ENCODE measurements around the gene EXD3.
"Not testable (repeated sequence)": the region's sequence is repeated elsewhere in the genome, so short reads cannot be mapped to it uniquely, and the experiment has no call there.

EXD3 gene

DNA sequence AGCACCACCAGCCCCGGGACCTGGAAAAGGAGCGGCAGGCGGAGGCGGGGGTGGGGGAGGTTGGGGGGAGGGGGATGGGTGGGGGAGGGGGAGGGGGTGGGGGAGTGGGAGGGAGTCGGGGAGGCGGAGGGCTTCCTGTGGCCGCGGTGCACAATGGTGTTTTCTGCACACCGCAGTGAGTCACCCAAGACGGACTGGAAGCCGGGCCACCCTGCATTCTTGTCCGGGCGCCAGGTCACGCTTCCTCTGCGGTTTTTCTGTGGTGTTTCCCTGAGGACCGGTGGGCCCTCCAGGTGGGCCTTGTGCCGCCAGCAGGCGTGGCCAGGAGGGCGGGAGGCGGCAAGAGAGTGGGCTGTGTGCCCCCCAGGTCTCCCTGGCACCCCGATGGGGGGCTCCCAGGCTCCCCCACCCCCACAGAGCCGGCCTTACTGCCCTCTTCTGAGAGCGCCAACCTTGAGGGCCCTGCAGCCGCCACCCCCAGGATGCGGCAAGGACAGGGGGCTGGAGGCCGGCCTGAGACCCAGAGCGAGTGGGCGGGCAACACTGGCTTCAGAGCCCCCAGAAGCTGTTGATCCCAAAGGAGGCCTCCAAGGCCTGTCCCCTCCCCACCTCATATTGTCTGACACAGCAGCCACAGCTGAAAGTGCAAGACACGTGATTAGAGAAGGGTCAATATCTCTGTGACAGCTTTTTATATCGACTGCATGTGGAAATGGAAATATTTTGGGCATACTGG lies 11.1 kb downstream of the EXD3 start:
- no peak overlapping the region for H3K4me3 ChIP-seq (ENCODE audit: low read depth, low read length)

DNA sequence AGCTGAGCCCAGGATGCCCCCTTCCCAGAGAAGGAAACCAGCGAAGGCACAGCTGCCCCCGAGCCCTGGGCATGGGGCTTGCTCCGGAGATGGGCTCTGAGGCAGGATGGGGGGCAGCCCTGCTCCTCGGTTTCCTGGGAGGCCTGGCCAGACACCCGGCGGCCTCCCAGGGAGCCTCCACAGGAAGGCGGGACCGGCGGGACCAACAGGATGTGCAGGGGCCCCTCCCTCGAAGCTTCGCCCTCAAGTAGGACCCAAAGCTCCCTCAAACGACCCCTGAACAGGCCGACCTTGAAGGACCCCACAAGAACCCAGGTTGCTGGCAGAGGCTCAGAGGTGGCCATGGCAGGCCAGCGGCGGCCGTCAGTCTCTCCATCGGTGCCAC lies 11.7 kb downstream of the EXD3 start:
- no peak overlapping the region for H3K4me3 ChIP-seq (ENCODE audit: low read depth, low read length)

DNA sequence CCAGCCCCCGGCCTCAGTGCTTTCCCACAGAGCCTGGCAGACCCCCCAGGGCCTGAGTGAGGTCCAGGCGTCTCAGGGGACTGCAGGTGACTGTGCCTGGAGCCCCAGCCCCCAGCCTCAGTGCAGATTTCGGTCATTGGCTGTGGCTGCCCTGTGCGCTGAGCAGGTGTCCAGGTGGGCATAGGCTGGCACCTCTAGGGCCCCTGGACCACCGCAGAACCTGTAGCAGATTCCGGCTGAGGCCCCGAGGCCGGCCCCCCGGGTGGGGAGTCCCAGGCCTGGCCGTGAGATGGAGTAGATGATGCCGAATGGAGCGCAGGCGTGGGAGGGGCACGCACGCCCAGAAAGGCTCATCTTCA lies 12.1 kb downstream of the EXD3 start:
- H3K4me3 ChIP-seq (ENCODE audit: low read depth, low read length), result no peak overlapping the region

DNA sequence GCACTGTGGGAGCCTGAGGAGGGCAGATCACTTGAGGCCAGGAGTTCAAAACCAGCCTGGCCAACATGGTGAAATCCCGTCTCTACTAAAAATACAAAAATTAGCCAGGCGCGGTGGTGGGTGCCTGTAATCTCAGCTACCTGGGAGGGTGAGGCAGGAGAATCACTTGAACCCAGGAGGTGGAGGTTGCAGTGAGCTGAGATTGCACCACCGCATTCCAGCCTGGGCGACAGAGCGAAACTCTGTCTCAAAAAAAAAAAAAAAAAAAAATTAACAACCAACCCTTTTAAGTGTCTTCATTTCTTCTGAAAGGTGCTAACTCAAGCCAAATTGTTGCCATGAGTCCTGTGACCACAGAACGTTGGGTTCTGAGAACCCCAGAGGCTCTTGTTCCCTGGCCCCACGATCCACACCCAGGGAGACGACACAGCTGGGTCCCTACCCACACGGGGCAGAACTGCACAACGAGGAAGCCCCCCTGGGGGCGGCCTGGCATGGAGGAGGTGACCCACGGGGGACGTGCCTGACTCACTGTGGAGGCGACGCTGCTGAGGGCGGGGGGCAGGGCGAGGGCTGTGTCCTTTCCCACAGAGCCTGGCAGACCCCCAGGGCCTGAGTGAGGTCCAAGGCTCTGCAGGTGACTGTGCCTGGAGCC lies 12.6 kb downstream of the EXD3 start:
- not testable (repeated sequence) for H3K4me3 ChIP-seq (ENCODE audit: low read depth, low read length)

DNA sequence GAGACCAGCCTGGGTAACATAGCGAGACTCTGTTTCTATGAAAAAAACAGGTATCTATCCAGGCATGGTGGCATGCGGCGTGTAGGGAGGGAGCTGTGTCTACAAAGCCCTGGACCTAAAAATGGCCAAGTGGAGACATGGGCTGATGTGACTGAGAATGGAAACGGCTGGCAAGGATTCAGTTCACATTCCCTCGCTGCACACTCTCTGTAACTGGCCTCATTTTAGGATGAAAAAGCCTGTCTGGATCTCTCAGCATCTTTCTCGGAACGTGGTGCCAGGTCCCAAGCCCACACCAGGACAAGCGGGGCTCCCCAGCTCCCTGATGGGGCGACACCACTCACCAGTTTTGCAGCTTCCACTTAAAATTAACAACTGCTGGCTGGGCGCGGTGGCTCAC lies 13.4 kb downstream of the EXD3 start:
- no peak overlapping the region for H3K4me3 ChIP-seq (ENCODE audit: low read depth, low read length)

DNA sequence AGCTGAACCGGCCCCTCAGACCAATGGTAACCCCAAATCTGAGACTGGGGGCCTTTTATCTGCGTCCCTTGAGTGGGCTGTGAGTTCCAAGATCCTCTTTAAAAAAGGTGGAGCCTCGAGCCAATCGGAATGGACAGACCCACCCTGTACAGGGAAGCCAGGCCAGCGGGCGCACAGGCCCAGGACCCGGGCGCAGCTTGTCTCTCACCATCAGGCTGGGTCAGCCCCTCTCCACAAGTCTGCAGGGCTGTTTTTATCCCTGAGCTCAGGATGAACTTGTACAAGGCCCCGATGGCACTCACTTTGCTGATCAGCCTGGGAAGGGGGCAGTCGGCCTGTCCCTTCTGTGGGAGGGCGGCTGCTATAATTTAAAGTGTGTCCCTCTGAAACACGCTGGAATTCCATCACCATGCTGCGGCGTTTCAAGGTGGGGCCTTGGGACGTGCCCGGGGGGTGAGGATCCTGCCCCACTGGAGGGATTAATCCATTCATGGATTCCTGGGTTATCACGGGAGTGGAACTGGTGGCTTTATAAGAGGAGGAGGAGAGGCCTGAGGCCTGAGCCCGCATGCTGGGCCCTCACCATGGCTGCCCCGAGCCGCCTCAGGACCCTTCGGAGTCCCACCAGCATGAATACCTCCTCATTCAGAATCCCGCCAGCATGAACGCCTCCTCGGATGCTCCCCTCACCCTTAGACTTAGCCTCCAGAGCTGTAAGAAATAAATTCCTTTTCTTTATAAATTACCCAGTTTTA lies 14.1 kb downstream of the EXD3 start:
- no peak overlapping the region for H3K4me3 ChIP-seq (ENCODE audit: low read depth, low read length)

DNA sequence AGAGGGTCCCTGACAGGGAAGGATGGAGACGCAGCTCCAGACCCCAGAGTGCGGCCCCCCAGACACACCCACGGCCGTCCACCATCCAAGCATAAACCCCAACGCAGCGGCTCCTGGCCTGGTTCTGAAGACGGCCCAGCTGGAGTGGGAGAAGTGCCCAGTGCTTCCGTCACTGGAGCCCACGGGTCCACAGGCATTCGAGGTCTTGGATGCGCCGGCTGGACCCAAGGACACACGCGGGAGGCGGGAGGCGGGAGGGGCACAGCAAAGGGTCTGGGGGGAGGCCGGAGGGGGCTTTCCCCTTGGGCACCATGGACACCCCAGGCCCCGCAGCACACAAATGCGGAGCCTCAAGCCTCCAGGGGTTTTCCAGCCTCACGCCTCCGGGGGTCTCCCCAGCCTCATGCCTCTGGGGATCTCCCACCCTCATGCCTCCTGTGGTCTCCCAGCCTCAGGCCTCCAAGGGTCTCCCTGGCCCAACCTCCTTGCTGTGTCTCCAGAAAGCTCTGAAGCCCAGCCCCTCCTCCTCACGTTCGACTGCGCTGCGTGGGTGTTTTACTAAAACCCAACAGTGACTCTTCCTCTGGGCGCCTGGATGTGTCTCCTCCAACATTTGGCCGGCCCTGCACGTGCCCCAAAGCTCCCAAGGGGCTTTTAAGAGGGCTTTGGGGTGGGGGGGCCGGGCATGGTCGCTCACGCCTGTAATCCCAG lies 15.2 kb downstream of the EXD3 start:
- no peak overlapping the region for H3K4me3 ChIP-seq (ENCODE audit: low read depth, low read length)

DNA sequence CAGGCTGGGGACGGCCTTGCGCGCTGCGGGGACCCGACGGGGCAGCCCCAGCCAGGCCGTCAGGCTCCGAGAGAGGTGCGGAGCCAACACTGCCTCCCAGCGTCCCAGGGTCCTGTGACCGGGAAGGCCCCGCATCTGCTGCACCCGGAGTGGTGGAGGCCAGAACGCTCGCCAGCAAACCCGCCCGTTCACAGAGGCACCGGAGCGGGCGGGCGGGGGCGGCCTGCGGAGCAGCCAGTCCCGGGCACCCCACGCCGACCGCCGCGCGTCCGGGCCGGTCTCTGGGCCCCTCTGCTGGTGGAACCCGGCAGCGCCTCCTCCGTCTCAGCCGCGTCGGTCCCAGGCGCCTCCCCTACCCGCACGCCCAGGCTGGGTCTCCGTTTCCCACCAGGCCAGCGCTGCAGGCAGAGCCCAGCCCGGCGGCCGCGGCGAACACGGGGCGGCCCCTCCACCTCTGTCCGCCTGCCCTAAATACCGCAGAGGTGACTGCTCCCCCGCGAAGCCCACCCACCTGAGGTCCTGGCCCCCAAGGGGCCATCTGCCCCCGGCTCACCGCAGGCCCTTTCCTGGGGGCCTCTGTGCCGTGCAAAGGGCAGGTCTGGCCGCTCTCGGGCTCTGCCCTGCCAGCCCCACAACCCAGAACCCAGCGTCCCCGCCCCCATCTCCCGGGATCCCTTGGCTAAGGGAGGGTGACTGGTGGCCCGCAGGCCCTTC lies 15.9 kb downstream of the EXD3 start:
- no peak overlapping the region for H3K4me3 ChIP-seq (ENCODE audit: low read depth, low read length)

DNA sequence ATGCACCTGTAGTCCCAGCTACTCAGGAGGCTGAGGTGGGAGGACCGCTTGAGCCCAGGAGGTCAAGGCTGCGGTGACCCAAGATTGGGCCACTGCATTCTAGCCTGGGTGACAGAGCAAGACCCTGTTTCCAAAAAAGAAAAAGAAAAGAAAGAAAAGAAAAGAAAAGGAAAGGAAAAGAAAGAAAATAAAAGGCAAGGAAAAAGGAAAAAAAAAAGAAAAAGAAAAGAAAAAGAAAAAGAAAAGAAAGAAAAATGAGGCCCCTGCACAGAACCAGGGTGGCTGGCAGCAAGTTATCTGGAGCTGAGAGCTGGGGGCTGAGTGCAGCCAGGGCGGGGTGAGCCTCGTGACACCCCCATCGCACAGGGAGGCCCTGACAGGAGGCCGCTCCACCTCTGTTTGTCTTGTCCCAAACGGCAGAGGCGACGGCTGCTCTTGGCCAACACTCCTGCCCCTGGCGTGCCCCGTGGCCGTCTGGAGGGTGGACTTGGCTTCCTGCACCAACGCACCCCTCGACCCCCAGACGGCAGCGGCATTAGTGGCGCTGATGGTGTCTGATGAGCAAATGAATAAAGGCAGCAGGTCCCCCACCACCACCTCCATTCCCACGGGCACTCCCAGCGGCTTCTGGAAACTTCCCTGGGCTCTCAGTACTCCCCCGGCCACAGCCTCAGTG lies 16.7 kb downstream of the EXD3 start:
- no peak overlapping the region for H3K4me3 ChIP-seq (ENCODE audit: low read depth, low read length)

DNA sequence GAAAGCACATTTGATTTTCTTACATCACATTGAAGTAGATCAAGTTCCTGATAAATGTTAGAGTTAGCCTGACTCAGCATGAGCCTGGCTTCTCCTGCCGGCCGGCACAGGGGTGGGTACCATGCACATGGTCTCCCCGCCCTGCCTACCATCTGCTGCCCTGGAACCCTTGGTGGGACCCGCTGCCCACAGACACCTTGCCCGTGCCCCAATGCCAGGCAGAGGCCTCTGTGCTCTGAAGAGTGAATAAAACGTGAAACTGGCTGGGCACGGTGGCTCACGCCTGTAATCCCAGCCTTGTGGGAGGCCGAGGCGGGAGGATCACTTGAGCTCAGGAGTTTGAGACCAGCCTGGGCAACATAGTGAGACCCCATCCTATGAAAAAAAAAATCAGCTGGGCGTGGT lies 17.3 kb downstream of the EXD3 start:
- H3K4me3 ChIP-seq (ENCODE audit: low read depth, low read length), result no peak overlapping the region

DNA sequence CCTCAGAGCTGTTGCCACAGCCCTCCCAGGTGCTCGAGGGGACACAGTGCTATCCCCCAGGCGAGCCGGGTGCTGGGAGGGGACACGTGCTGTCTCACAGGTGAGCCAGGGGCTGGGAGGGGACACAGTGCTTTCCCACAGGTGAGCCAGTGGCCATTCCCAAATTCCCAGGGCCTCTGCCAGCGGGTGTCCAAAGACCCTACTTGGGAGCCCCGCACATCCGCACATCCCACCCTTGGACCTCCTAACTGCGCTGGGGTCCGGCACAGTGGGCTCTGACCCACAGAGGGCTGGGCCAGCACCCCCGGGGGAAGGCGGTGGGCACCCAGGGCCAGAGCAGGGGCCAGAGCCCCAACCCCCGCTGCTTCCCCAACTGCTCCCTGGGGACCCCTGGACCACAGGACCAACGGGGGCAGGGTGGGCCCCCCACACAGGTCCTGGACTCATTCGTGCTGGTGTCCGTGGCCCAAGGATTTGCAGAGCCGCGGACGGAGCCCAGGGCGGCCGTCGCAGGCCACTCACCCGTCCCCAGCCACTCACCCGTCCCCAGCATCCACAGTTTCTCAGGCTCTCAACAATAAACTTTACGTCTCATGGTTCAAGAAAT lies 17.9 kb downstream of the EXD3 start:
- no peak overlapping the region for H3K4me3 ChIP-seq (ENCODE audit: low read depth, low read length)

DNA sequence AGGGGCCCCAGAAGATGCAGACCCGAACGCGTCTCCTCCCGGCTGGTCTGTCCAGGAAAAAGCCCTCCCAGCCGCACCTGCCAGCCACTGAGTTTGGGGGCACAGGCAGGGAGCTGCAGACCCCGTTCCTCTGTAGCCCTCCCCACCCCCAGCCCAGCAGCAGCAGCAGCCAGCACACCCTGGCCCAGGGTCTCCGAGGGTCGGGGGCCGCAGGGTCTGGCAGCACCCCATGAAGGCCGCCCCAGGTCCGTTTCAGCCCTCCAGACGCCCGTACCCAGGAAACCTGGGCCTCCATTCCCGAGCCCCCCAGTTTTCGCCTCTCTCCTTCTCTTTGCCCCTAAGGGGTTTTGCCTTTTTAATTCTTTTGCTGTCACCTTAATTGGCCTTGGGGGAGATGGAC lies 19.7 kb downstream of the EXD3 start:
- no peak overlapping the region for H3K4me3 ChIP-seq (ENCODE audit: low read depth, low read length)

DNA sequence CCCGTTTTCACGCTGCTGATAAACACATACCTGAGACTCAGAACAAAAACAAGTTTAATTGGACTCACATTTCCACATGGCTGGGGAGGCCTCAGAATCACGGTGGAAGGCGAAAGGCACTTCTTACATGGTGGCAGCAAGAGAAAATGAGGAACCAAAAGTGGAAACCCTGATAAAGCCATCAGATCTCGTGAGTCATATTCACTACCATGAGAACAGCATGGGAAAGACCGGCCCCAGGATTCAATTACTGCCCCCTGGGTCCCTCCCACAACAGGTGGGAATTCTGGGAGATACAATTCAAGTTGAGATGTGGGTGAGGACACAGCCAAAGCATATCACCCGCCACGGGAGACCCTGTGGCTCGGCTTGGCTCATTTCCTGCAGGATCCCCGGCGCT lies 20.2 kb downstream of the EXD3 start:
- H3K4me3 ChIP-seq (ENCODE audit: low read depth, low read length), result no peak overlapping the region

DNA sequence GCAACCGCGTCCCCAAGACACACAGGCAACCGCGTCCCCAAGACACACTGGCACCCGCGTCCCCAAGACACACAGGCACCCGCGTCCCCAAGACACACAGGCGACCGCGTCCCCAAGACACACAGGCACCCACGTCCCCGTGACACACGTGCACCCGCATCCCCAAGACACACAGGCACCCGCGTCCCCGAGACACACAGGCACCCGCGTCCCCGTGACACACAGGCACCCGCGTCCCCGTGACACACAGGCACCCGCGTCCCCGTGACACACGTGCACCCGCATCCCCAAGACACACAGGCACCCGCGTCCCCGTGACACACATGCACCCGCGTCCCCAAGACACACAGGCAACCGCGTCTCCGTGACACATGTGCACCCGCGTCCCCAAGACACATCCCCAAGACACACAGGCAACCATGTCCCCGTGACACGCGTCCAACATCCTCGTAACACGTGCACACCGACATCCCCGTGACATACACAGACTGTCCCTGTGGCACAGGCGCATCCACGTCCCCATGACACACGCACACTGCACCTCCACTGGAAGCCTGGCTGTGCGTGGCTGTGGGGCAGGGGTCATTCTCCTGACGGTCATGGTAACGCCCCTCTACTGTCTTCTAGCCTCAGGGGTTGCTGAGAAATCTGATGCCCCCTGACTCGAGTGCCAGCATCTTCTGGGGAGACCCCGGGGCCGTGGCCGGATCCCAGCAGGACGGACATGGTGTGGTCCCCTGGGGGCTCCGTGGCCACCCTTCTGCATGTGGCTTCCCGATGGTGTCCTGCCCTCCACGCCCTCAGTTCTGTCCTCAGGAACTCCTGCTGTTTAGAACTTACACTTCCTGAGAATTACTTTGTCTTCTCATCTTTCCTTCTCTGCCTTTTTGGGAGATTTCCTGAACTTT lies 24.1 kb downstream of the EXD3 start:
- no peak overlapping the region for H3K4me3 ChIP-seq (ENCODE audit: low read depth, low read length)

DNA sequence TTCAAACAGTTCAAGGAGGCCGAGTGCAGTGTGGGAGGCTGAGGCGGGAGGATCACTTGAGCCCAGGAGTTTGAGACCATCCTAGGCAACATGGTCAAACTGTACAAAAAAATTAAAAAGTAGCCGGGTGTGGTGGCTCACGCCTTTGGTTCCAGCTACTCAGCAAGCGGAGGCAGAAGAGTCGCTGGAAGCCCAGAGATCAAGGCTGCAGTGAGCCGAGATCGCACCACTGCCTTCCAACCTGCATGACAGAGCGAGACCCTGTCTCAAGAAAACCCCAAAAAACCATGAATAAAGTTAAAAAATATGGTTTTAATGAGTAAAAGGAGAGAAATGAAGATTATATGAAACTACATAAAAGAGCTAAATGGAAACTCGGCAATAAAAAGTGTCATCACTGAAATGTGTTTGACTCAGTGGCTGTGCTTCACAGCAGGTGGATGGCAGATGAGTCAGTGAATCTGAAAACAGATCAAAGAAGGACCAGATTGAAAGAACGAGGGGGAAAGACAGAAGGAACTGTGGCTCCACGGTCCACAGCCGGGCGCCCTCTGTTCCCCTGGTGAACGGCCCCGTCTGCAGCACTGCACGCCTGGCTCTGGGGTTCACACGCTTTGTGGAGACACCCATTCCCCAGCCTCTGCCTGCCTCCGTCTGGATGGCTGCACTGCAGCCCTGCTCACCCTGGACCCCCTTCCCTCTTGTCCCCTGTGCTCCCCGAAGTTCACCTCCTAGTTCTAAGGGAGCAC lies 25.1 kb downstream of the EXD3 start:
- H3K4me3 ChIP-seq (ENCODE audit: low read depth, low read length), result no peak overlapping the region

DNA sequence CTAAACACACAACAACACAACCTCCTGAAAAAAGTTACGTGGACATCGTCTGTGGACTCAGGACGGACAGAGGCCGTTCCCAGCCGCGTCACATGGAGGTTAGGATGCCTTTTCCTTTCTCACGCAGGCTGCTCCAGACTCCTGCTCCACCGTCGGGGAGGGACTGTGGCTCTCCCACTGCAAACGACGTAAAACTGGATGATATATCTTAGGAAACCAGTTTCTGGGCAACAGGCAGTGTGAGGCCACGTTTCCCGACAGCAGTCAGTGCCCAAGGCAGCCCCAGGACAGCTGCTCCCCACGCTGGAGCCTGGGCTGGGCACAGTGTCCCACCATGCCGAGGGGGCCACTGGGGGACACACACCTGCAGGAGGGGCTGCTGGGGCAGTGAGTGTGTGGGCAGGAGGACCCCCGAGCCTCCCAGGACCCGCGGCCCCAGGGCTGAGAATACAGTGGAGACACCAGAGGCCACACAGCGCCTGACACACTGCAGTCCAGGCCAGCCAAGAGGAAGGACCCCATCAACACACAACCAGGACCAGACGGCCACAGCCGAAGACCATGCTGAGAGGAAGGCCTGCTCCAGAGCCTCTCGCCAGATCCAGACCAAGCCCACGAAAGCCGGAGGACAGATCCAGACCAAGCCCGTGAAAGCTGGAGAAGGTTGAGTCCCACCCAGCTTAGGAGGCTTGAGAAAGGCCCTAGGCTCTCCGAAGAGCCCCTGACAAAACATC lies 26.2 kb downstream of the EXD3 start:
- no peak overlapping the region for H3K4me3 ChIP-seq (ENCODE audit: low read depth, low read length)

DNA sequence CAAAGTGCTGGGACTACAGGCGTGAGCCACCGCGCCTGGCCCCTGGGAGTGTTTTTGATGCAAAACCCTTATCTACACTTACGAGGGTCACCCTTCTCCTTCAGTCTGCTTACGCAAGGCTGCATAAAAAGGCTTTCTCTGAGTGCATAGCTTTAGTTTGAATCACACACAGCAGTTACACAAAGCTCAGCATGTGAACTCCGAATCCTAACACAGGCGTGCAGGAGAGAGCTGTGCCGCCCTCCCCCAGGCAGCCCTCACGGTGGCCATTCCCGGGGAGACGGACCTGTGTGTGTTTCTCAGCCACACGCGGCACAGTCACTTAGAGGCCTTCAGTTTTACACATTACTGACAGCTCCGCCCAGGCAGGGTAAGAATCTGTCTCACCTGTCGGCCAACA lies 26.7 kb downstream of the EXD3 start:
- no peak overlapping the region for H3K4me3 ChIP-seq (ENCODE audit: low read depth, low read length)

DNA sequence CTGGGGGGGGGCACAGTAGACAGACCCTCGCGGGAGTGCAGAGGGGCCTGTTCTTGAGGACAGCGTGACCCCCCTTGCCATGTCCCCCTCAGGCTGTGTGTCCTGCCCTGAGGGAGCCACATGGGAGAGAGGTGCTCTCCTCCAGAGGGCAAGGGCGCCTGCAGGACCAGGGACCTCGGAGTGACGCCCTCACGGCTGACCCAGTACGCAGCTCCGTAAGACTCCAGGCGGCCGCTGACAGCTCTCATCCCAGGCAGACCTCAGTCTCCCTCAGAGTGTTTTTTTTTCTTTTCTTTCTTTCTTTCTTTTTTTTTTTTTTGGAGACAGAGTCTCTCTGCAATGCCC lies 27.3 kb downstream of the EXD3 start:
- no peak overlapping the region for H3K4me3 ChIP-seq (ENCODE audit: low read depth, low read length)

Measured in iPS-11a (cell line).